Spleen (tissue), 7 donors: ENCODE measurements around the gene RCC1.

Experiments used
- POLR2A ChIP-seq, 3 donors: fragments of 450-650 bp; IDR thresholded peaks; one replicate each; pipeline ENCODE4 v1.5.1; 2017; ENCODE audit warnings: antibody characterized with exemption in 3 of 3, mild to moderate bottlenecking in 1 of 3
- POLR2AphosphoS5 ChIP-seq, 3 donors: sonication (generic); formaldehyde crosslinking; IDR thresholded peaks; one replicate each; pipeline ENCODE4 v1.5.1; 2017; ENCODE audit warnings: antibody characterized with exemption in 3 of 3
- TF ChIP-seq, protein P1 (sequence below), 11 experiments: fragments of 200-600 bp in 7 of 11; fragments of 450-650 bp in 4 of 11; sonication (generic) in 4 of 11; IDR thresholded peaks in 8 of 11; conservative IDR thresholded peaks in 3 of 11; 1 replicate in 7 of 11; 2 replicates in 4 of 11; pipeline versions ENCODE4 v1.4.0 to v1.8.0; 2016 to 2021; ENCODE audit warnings: antibody characterized with exemption in 11 of 11, inconsistent platforms in 4 of 11, mild to moderate bottlenecking in 1 of 11
- donor health status: DM: no; HTN: no; CAD: no; lungs with moderate emphysema.
- donor health status: DM: no; HTN: no; CAD: no.
- donor health status: DM: no; HTN: no; CAD: no.

DNA sequence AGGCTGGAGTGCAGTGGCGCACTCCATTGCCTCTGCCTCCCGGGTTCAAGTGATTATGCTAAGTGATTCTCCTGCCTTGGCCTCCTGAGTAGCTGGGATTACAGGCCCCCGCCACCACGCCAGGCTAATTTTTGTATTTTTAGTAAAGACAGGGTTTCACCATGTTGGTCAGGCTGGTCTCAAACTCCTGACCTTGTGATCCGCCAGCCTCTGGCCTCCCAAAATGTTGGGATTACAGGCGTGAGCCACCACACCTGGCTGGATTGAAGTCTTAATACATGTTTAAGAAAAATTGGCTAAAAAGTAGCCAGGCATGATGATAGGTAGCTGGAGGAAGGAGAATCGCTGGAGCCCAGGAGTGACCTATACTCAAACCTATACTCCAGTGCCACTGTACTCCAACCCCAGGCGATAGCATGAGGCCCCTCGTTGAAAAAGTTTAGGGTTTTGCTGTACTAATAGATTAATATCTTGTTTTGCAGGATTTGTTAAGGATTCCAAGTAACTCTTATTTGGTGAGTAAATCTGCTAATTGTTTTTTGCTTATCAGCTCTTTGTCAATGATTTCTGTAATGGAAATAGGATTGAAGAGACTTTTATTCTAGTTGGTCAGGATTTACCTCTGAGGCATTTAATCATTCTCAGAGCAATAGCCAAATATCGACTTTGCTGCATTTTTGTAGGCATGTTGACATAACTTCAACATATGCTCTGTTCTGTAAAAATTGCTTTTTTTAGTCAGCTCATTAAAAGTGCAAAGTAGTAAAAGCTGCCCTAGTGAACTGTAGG lies 2.0 kb downstream of the RCC1 start:
- TF ChIP-seq, protein P1, sequence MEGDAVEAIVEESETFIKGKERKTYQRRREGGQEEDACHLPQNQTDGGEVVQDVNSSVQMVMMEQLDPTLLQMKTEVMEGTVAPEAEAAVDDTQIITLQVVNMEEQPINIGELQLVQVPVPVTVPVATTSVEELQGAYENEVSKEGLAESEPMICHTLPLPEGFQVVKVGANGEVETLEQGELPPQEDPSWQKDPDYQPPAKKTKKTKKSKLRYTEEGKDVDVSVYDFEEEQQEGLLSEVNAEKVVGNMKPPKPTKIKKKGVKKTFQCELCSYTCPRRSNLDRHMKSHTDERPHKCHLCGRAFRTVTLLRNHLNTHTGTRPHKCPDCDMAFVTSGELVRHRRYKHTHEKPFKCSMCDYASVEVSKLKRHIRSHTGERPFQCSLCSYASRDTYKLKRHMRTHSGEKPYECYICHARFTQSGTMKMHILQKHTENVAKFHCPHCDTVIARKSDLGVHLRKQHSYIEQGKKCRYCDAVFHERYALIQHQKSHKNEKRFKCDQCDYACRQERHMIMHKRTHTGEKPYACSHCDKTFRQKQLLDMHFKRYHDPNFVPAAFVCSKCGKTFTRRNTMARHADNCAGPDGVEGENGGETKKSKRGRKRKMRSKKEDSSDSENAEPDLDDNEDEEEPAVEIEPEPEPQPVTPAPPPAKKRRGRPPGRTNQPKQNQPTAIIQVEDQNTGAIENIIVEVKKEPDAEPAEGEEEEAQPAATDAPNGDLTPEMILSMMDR (IDR thresholded peaks at IDR 0.05 in 8 of 11, conservative IDR thresholded peaks at IDR 0.05 in 3 of 11), result no peak
- TF ChIP-seq POLR2A (IDR thresholded peaks at IDR 0.05), result no peak
- TF ChIP-seq POLR2AphosphoS5 (IDR thresholded peaks at IDR 0.05), result no peak
